Smooth muscle cell (in vitro differentiated cells): Measurements from ENCODE around the gene RETN. TPM values are rescaled to one million over a fixed set of nuclear protein-coding genes. Genes with fewer than 3 reads are reported as not detected.

Source experiments
- DNase-seq: peaks from one replicate; lab custom pipeline; 2025; ENCODE audit not compliant: unreplicated experiment; lab: John Stamatoyannopoulos, UW
- H2AFZ ChIP-seq: fragments of 200-600 bp; sonication (generic); 2 replicates; pipeline ENCODE4 v1.6.0; 2016; ENCODE audit warnings: antibody characterized with exemption, low read depth, mild to moderate bottlenecking
- H3F3A ChIP-seq: fragments of 200-600 bp; sonication (generic); 2 replicates; pipeline ENCODE4 v1.6.0; 2017; ENCODE audit warnings: antibody characterized with exemption, low read depth
- H3K27ac ChIP-seq: fragments of 200-600 bp; sonication (generic); 2 replicates; pipeline ENCODE4 v1.5.1; 2016; ENCODE audit warnings: low read depth, mild to moderate bottlenecking
- H3K27me3 ChIP-seq: fragments of 200-600 bp; sonication (generic); 2 replicates; pipeline ENCODE4 v1.6.1; 2016; ENCODE audit warnings: low read depth, mild to moderate bottlenecking
- H3K36me3 ChIP-seq: fragments of 200-600 bp; sonication (generic); 2 replicates; pipeline ENCODE4 v1.5.1; 2016; ENCODE audit warnings: low read depth
- H3K4me1 ChIP-seq: fragments of 200-600 bp; sonication (generic); 2 replicates; pipeline ENCODE4 v1.5.1; 2016; ENCODE audit warnings: low read depth
- H3K4me2 ChIP-seq: fragments of 200-600 bp; sonication (generic); 2 replicates; pipeline ENCODE4 v1.6.0; 2016; ENCODE audit warnings: mild to moderate bottlenecking
- H3K4me3 ChIP-seq: fragments of 200-600 bp; sonication (generic); 2 replicates; pipeline ENCODE4 v1.5.1; 2016; ENCODE audit warnings: mild to moderate bottlenecking
- H3K79me2 ChIP-seq: fragments of 200-600 bp; sonication (generic); 2 replicates; pipeline ENCODE4 v1.6.0; 2016; ENCODE audit warnings: low read depth, mild to moderate bottlenecking
- H3K9ac ChIP-seq: fragments of 200-600 bp; sonication (generic); 2 replicates; pipeline ENCODE4 v1.6.0; 2016; ENCODE audit warnings: low read depth
- H3K9me3 ChIP-seq: fragments of 200-600 bp; sonication (generic); replicated peaks from 2 replicates; pipeline ENCODE4 v1.5.1; 2016; ENCODE audit warnings: low read depth
- H4K20me1 ChIP-seq: fragments of 200-600 bp; sonication (generic); 2 replicates; pipeline ENCODE4 v1.6.0; 2016; ENCODE audit warnings: low read depth
- CTCF ChIP-seq: fragments of 200-600 bp; sonication (generic); IDR thresholded peaks from 2 replicates; pipeline ENCODE4 v1.5.1; 2017; ENCODE audit warnings: borderline replicate concordance, mild to moderate bottlenecking, antibody characterized with exemption; ENCODE audit not compliant: insufficient read depth, poor library complexity, severe bottlenecking
- WGBS: methylation state at CpG from one replicate; pipeline ENCODE4 v1.1.7; 2016; ENCODE audit warnings: low lambda C conversion rate; 5-methylcytosine and 5-hydroxymethylcytosine counted together
- polyA plus RNA-seq: library from polyadenylated mRNA; unstranded; fragments of >200 nt; fragmentation: Nextera tagmentation; extraction: Ambion mirVana; gene quantifications from 2 replicates; pipeline ENCODE4 v1.2.1, GENCODE V29; 2016
- total RNA-seq: library from RNA; depleted of rRNA; stranded (reverse); fragments of >200 nt; gene quantifications from 2 replicates; pipeline ENCODE4 v1.2.3, GENCODE V29; 2014

The RETN gene
- total and polyA plus RNA-seq, 2 experiments from 2014 or later: not detected

GRCh38 chr19:7645656-7646425 is 23.0 kb upstream of the RETN start:
- WGBS: 82% methylated on average over 16 of the region's 20 CpGs
- no peaks in the 10 kb centered on the region for H3F3A ChIP-seq

GRCh38 chr19:7646426-7646700 is 22.5 kb upstream of the RETN start:
- Histone ChIP-seq H3K4me1 (no peaks in the 10 kb centered on the region), H2AFZ (no peak overlapping the region), H3K79me2 (no peaks in the 10 kb centered on the region), H3K27me3 (no peaks in the 10 kb centered on the region), H4K20me1 (no peaks in the 10 kb centered on the region), H3K9ac (no peak overlapping the region), H3K9me3 (no peaks in the 10 kb centered on the region), H3K36me3 (no peaks in the 10 kb centered on the region), H3K27ac (no peak overlapping the region), H3K4me2 (no peak overlapping the region), H3K4me3 (no peak overlapping the region), H3F3A (no peaks in the 10 kb centered on the region)
- no peak for DNase-seq
- TF ChIP-seq CTCF: no peak
- WGBS: 86% methylated on average over 4 of the region's 8 CpGs

More at GRCh38 chr19:7645656-7646425, 23.0 kb upstream of the RETN start:
- H3K27me3 ChIP-seq: no peaks in the 10 kb centered on the region
- no peak overlapping the region for H3K9ac ChIP-seq
- TF ChIP-seq CTCF: no peak
- no peak overlapping the region for H3K4me2 ChIP-seq
- H3K4me1 ChIP-seq: no peaks in the 10 kb centered on the region
- no peak overlapping the region for H3K4me3 ChIP-seq
- no peaks in the 10 kb centered on the region for H3K36me3 ChIP-seq
- no peaks in the 10 kb centered on the region for H4K20me1 ChIP-seq
- no peak for DNase-seq
- no peaks in the 10 kb centered on the region for H3K9me3 ChIP-seq
- no peak overlapping the region for H3K27ac ChIP-seq
- H3K79me2 ChIP-seq: no peaks in the 10 kb centered on the region
- H2AFZ ChIP-seq: no peak overlapping the region

- no peak for DNase-seq
- H3K4me1 ChIP-seq: no peaks in the 10 kb centered on the region
- H3K4me3 ChIP-seq: no peak overlapping the region
- H3K36me3 ChIP-seq: no peaks in the 10 kb centered on the region
- TF ChIP-seq CTCF: no peak
- H3K79me2 ChIP-seq: no peaks in the 10 kb centered on the region
- H3K9ac ChIP-seq: no peak overlapping the region
- H3F3A ChIP-seq: no peaks in the 10 kb centered on the region
- no peaks in the 10 kb centered on the region for H4K20me1 ChIP-seq
- no peaks in the 10 kb centered on the region for H3K27me3 ChIP-seq
- 96% methylated on average over 17 of the region's 26 CpGs for WGBS
- H3K27ac ChIP-seq: no peak overlapping the region
- no peaks in the 10 kb centered on the region for H3K9me3 ChIP-seq
- no peak overlapping the region for H2AFZ ChIP-seq
- no peak overlapping the region for H3K4me2 ChIP-seq
Measured at GRCh38 chr19:7647156-7647555, 21.7 kb upstream of the RETN start.

- no peaks in the 10 kb centered on the region for H4K20me1 ChIP-seq
- H3K27me3 ChIP-seq: no peaks in the 10 kb centered on the region
- no peak overlapping the region for H3K4me3 ChIP-seq
- H3K36me3 ChIP-seq: no peaks in the 10 kb centered on the region
- H3F3A ChIP-seq: no peaks in the 10 kb centered on the region
- no peaks in the 10 kb centered on the region for H3K79me2 ChIP-seq
- TF ChIP-seq CTCF: no peak
- no peak overlapping the region for H3K27ac ChIP-seq
- no peak for DNase-seq
- no peaks in the 10 kb centered on the region for H3K4me1 ChIP-seq
- no peaks in the 10 kb centered on the region for H3K9me3 ChIP-seq
- no peak overlapping the region for H2AFZ ChIP-seq
- no peak overlapping the region for H3K9ac ChIP-seq
- 95% methylated on average over 15 of the region's 15 CpGs for WGBS
- H3K4me2 ChIP-seq: no peak overlapping the region
Measured at GRCh38 chr19:7648265-7649014, 20.4 kb upstream of the RETN start.
